Measurements from ENCODE around the gene INA.

- TF ChIP-seq TAF1 (IDR thresholded peaks at IDR 0.05; ENCODE audit: borderline replicate concordance, low read depth, low read length) (no peak), EP300 (IDR thresholded peaks at IDR 0.05; ENCODE audit: borderline replicate concordance in 1 of 2, low read depth in 1 of 2, low read length in 1 of 2) (no peak), MAX (IDR thresholded peaks at IDR 0.05; ENCODE audit: low read depth) (no peak)
- TF ChIP-seq, protein P1, sequence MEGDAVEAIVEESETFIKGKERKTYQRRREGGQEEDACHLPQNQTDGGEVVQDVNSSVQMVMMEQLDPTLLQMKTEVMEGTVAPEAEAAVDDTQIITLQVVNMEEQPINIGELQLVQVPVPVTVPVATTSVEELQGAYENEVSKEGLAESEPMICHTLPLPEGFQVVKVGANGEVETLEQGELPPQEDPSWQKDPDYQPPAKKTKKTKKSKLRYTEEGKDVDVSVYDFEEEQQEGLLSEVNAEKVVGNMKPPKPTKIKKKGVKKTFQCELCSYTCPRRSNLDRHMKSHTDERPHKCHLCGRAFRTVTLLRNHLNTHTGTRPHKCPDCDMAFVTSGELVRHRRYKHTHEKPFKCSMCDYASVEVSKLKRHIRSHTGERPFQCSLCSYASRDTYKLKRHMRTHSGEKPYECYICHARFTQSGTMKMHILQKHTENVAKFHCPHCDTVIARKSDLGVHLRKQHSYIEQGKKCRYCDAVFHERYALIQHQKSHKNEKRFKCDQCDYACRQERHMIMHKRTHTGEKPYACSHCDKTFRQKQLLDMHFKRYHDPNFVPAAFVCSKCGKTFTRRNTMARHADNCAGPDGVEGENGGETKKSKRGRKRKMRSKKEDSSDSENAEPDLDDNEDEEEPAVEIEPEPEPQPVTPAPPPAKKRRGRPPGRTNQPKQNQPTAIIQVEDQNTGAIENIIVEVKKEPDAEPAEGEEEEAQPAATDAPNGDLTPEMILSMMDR (IDR thresholded peaks at IDR 0.05): no peak
Measured at GRCh38 chr10:103280031-103280430, 3.1 kb downstream of the INA start.

Data from SK-N-SH (cell line).